Cardiac septum (tissue), 1 donor: Measurements from ENCODE around the gene ARHGAP26. TPM values are rescaled to one million over a fixed set of nuclear protein-coding genes. Genes with fewer than 3 reads are reported as not detected.
"Not testable (repeated sequence)": the region's sequence is repeated elsewhere in the genome, so short reads cannot be mapped to it uniquely, and the experiment has no call there.

Experiments
- DNase-seq: peaks from one replicate; pipeline ENCODE4 v3.0.0-alpha.2; 2020; ENCODE audit warnings: low spot score
- intact Hi-C: fragments of 100-400 bp; cut with DNase I; formaldehyde crosslinking; loops from one replicate; pipeline ENCODE4 v1.14.0; 2022
- total RNA-seq: library from RNA; stranded (reverse); fragmentation: NEBNext Ultra II Directional; extraction: Animal tissue kit (Norgen Biotek cat#: 25700); gene quantifications from one replicate; pipeline ENCODE4 v1.2.1, GENCODE V29; 2021
- donor health status: DM: no; HTN: no; CAD: no.

The ARHGAP26 gene
- total RNA-seq, 1 donor from 2014 or later: 32.0 TPM

GRCh38 chr5:143071927-143072326 lies 301.8 kb downstream of the ARHGAP26 start:
- intact Hi-C loops: no loop called here
- DNase-seq: no peak

GRCh38 chr5:143072734-143073133 lies 302.6 kb downstream of the ARHGAP26 start:
- DNase-seq: no peak
- intact Hi-C loops: no loop called here

GRCh38 chr5:143073766-143074165 lies 303.6 kb downstream of the ARHGAP26 start:
- DNase-seq: no peak
- intact Hi-C loops: no loop called here

GRCh38 chr5:143074414-143074996 lies 304.3 kb downstream of the ARHGAP26 start:
- intact Hi-C loops: no loop called here

GRCh38 chr5:143076377-143076776 lies 306.2 kb downstream of the ARHGAP26 start:
- intact Hi-C loops: no loop called here
- DNase-seq: no peak

More at GRCh38 chr5:143074414-143074996, 304.3 kb downstream of the ARHGAP26 start:
- DNase-seq: no peak

GRCh38 chr5:143077453-143078103 lies 307.4 kb downstream of the ARHGAP26 start:
- intact Hi-C loops: no loop called here
- DNase-seq: no peak

GRCh38 chr5:143078313-143078712 lies 308.1 kb downstream of the ARHGAP26 start:
- intact Hi-C loops: no loop called here
- no peak for DNase-seq

- intact Hi-C loops: no loop called here
- DNase-seq: no peak
These were observed 308.8 kb downstream of the ARHGAP26 start for GRCh38 chr5:143078971-143079370.

- intact Hi-C loops: no loop called here
- DNase-seq: no peak
These were observed 310.2 kb downstream of the ARHGAP26 start for GRCh38 chr5:143080407-143080806.

GRCh38 chr5:143080982-143081381 lies 310.8 kb downstream of the ARHGAP26 start:
- DNase-seq: no peak
- intact Hi-C loops: no loop called here

- no peak for DNase-seq
- intact Hi-C loops: no loop called here
These were observed 312.8 kb downstream of the ARHGAP26 start for GRCh38 chr5:143083006-143083405.

- DNase-seq: no peak
- intact Hi-C loops: no loop called here
These were observed 314.2 kb downstream of the ARHGAP26 start for GRCh38 chr5:143084407-143084806.

- intact Hi-C loops: no loop called here
- DNase-seq: no peak
These were observed 315.2 kb downstream of the ARHGAP26 start for GRCh38 chr5:143085319-143085917.

GRCh38 chr5:143086546-143086907 lies 316.4 kb downstream of the ARHGAP26 start:
- no peak for DNase-seq
- intact Hi-C loops: no loop called here

- intact Hi-C loops: no loop called here
These were observed 316.9 kb downstream of the ARHGAP26 start for GRCh38 chr5:143086908-143087637.

GRCh38 chr5:143088702-143089101 lies 318.5 kb downstream of the ARHGAP26 start:
- DNase-seq, intact Hi-C loops: not testable (repeated sequence)

More at GRCh38 chr5:143086908-143087637, 316.9 kb downstream of the ARHGAP26 start:
- DNase-seq: no peak

- intact Hi-C loops: not testable (repeated sequence)
These were observed 319.9 kb downstream of the ARHGAP26 start for GRCh38 chr5:143090044-143090443.

GRCh38 chr5:143092711-143093451 lies 322.7 kb downstream of the ARHGAP26 start:
- DNase-seq, intact Hi-C loops: not testable (repeated sequence)

More at GRCh38 chr5:143090044-143090443, 319.9 kb downstream of the ARHGAP26 start:
- DNase-seq: not testable (repeated sequence)

GRCh38 chr5:143093452-143094086 lies 323.4 kb downstream of the ARHGAP26 start:
- intact Hi-C loops: no loop called here
- DNase-seq: no peak
